Liver (tissue), 9 donors: ENCODE measurements around the gene COL5A1. TPM values are rescaled to one million over a fixed set of nuclear protein-coding genes. Genes with fewer than 3 reads are reported as not detected.
A peak's percentile ranks its signal among the peaks of the same experiment; 100 is the strongest.

Experiments used
- DNase-seq: peaks from one replicate; pipeline ENCODE4 v3.0.0-alpha.2; 2017; ENCODE audit warnings: low spot score
- H3K27ac ChIP-seq, 2 donors: one replicate each; pipeline ENCODE4 v1.7.0; 2013; ENCODE audit warnings: inconsistent platforms in 2 of 2, low read length in 2 of 2, control low read depth in 1 of 2, low read depth in 1 of 2, mild to moderate bottlenecking in 1 of 2
- H3K27me3 ChIP-seq, 4 donors: one replicate each; pipeline versions ENCODE4 v1.6.1 to v1.7.0; 2013; ENCODE audit warnings: low read length in 3 of 4, inconsistent platforms in 1 of 4, mild to moderate bottlenecking in 1 of 4, moderate library complexity in 1 of 4; ENCODE audit not compliant: control insufficient read depth in 4 of 4, insufficient read depth in 4 of 4
- H3K36me3 ChIP-seq, 4 donors: one replicate each; pipeline versions ENCODE4 v1.6.1 to v1.7.0; 2013; ENCODE audit warnings: low read length in 3 of 4, mild to moderate bottlenecking in 3 of 4, low read depth in 1 of 4, moderate library complexity in 1 of 4; ENCODE audit not compliant: control insufficient read depth in 4 of 4, insufficient read depth in 3 of 4
- H3K4me1 ChIP-seq, 4 donors: one replicate each; pipeline versions ENCODE4 v1.6.1 to v1.7.0; 2013; ENCODE audit warnings: low read length in 3 of 4, mild to moderate bottlenecking in 3 of 4, moderate library complexity in 1 of 4; ENCODE audit not compliant: control insufficient read depth in 4 of 4, insufficient read depth in 4 of 4
- H3K4me3 ChIP-seq, 3 donors: one replicate each; pipeline versions ENCODE4 v1.6.1 to v1.7.0; 2013; ENCODE audit warnings: low read length in 3 of 3, control low read depth in 1 of 3, low read depth in 1 of 3, mild to moderate bottlenecking in 1 of 3
- H3K9ac ChIP-seq, 2 donors: one replicate each; pipeline ENCODE4 v1.7.0; 2013; ENCODE audit warnings: low read length in 2 of 2, mild to moderate bottlenecking in 2 of 2, moderate library complexity in 2 of 2, control low read depth in 1 of 2, low read depth in 1 of 2
- H3K9me3 ChIP-seq, 4 donors: one replicate each; pipeline versions ENCODE4 v1.6.1 to v1.7.0; 2013; ENCODE audit warnings: low read length in 3 of 4; ENCODE audit not compliant: control insufficient read depth in 4 of 4
- EGR1 ChIP-seq, 2 donors: IDR thresholded peaks; 2 replicates each; pipeline ENCODE4 v1.6.1; 2016 to 2018; ENCODE audit warnings: antibody characterized with exemption in 2 of 2, low read depth in 2 of 2
- FOXA1 ChIP-seq: IDR thresholded peaks from 2 replicates; pipeline ENCODE4 v1.6.1; 2016; ENCODE audit warnings: antibody characterized with exemption
- GABPA ChIP-seq, 2 donors: IDR thresholded peaks in 1 of 2; conservative IDR thresholded peaks in 1 of 2; 2 replicates each; pipeline ENCODE4 v1.6.1; 2016; ENCODE audit warnings: antibody characterized with exemption in 2 of 2, mild to moderate bottlenecking in 1 of 2, moderate library complexity in 1 of 2
- HNF4G ChIP-seq: IDR thresholded peaks from 2 replicates; pipeline ENCODE4 v1.6.1; 2016; ENCODE audit warnings: antibody characterized with exemption
- JUND ChIP-seq, 2 donors: IDR thresholded peaks; 2 replicates each; pipeline ENCODE4 v1.6.1; 2016; ENCODE audit warnings: antibody characterized with exemption in 2 of 2
- NR2F2 ChIP-seq: IDR thresholded peaks from 2 replicates; pipeline ENCODE4 v1.6.1; 2016; ENCODE audit warnings: antibody characterized with exemption
- RXRA ChIP-seq, 2 donors: IDR thresholded peaks; 2 replicates each; pipeline ENCODE4 v1.6.1; 2017 to 2018; ENCODE audit warnings: antibody characterized with exemption in 2 of 2, mild to moderate bottlenecking in 1 of 2
- SP1 ChIP-seq: IDR thresholded peaks from 2 replicates; pipeline ENCODE4 v1.6.1; 2018; ENCODE audit warnings: antibody characterized with exemption, mild to moderate bottlenecking
- TAF1 ChIP-seq: conservative IDR thresholded peaks from 2 replicates; pipeline ENCODE4 v1.6.1; 2016; ENCODE audit warnings: antibody characterized with exemption, mild to moderate bottlenecking
- WGBS: extraction: QIAGEN DNeasy Blood & Tissue Kit; methylation state at CpG from one replicate; pipeline ENCODE4 v1.1.7; 2013; 5-methylcytosine and 5-hydroxymethylcytosine counted together
- polyA plus RNA-seq, 2 donors: library from polyadenylated mRNA; stranded (reverse) in 1 of 2; unstranded in 1 of 2; fragments of 200-250 nt in 1 of 2; fragments of >200 nt in 1 of 2; fragmentation: Nextera tagmentation in 1 of 2; extraction: Ambion mirVana in 1 of 2; gene quantifications; one replicate each; pipeline versions ENCODE4 v1.2.1 to v1.2.3, GENCODE V29; 2013 to 2015
- total RNA-seq, 2 donors: library from RNA; depleted of rRNA; stranded (reverse); fragments of >200 nt; gene quantifications; one replicate each; pipeline ENCODE4 v1.2.3, GENCODE V29; 2014
- TF ChIP-seq, protein P1 (sequence below): IDR thresholded peaks from 2 replicates; pipeline ENCODE4 v1.6.1; 2016; ENCODE audit warnings: antibody characterized with exemption
- TF ChIP-seq, protein P2 (sequence below): IDR thresholded peaks from 2 replicates; pipeline ENCODE4 v1.6.1; 2016; ENCODE audit warnings: antibody characterized with exemption, mild to moderate bottlenecking
- TF ChIP-seq, protein P3 (sequence below): fragments of 150-350 bp; IDR thresholded peaks from 2 replicates; pipeline ENCODE4 v1.5.1; 2017; ENCODE audit warnings: improper control_type of control experiment, low read depth, low read length; ENCODE audit not compliant: missing input control
- donor health status: healthy.
- donor health status: healthy.
- donor health status: healthy.
- donor health status: healthy.
- donor health status: healthy.

COL5A1 gene
- total and polyA plus RNA-seq, 4 donors: 0.67 to 15.6 (median 11.2) TPM

DNA sequence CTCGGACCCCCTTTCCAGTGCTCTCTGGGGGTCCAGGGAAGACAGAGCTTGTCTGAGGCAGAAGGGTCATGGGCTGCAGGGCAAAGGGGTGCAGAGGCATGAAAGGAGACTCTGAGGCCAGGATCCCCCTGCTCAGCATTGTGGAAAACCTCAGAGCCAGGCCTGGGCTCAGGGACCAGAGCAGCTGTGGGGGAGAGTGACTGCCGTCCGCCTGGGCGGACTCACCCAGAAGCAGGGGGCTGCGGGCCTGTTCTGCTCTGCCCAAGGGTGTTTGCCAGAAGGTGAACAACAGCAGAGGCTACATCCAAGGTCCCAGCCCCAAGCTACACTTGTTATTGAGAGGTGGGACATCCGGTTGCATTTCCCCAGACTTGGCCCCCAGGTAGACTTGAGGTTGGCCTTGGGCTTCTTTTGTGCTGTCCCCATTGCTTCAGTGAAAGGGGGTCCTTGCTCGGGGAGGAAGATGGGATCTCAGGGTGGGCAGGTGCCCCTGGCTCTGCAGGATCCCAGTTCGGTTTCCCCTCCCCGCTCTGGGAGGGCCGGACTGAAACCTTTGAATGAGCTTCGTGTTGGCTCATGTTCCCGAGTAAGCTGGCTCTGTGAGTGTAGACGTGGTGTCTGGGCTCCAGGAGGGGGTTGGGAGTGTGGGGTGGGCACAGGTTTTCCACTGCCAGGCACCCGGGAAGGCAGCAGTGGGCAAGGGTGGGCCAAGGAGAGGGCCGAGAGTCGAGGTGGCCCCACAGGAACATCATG lies 92.1 kb downstream of the COL5A1 start:
- no peak overlapping the region for H3K4me3 ChIP-seq
- no peak overlapping the region for H3K9ac ChIP-seq
- TF ChIP-seq GABPA (IDR thresholded peaks at IDR 0.05 in 1 of 2, conservative IDR thresholded peaks at IDR 0.05 in 1 of 2): no peak
- TF ChIP-seq RXRA (IDR thresholded peaks at IDR 0.05): no peak
- TF ChIP-seq, protein P1, sequence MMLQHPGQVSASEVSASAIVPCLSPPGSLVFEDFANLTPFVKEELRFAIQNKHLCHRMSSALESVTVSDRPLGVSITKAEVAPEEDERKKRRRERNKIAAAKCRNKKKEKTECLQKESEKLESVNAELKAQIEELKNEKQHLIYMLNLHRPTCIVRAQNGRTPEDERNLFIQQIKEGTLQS: no peak
- TF ChIP-seq FOXA1: no peak
- no peak for TF ChIP-seq NR2F2
- no peak for TF ChIP-seq EGR1 (IDR thresholded peaks at IDR 0.05; ENCODE audit: low read depth in 2 of 2)
- TF ChIP-seq HNF4G: no peak
- TF ChIP-seq, protein P2, sequence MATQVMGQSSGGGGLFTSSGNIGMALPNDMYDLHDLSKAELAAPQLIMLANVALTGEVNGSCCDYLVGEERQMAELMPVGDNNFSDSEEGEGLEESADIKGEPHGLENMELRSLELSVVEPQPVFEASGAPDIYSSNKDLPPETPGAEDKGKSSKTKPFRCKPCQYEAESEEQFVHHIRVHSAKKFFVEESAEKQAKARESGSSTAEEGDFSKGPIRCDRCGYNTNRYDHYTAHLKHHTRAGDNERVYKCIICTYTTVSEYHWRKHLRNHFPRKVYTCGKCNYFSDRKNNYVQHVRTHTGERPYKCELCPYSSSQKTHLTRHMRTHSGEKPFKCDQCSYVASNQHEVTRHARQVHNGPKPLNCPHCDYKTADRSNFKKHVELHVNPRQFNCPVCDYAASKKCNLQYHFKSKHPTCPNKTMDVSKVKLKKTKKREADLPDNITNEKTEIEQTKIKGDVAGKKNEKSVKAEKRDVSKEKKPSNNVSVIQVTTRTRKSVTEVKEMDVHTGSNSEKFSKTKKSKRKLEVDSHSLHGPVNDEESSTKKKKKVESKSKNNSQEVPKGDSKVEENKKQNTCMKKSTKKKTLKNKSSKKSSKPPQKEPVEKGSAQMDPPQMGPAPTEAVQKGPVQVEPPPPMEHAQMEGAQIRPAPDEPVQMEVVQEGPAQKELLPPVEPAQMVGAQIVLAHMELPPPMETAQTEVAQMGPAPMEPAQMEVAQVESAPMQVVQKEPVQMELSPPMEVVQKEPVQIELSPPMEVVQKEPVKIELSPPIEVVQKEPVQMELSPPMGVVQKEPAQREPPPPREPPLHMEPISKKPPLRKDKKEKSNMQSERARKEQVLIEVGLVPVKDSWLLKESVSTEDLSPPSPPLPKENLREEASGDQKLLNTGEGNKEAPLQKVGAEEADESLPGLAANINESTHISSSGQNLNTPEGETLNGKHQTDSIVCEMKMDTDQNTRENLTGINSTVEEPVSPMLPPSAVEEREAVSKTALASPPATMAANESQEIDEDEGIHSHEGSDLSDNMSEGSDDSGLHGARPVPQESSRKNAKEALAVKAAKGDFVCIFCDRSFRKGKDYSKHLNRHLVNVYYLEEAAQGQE: no peak
- TF ChIP-seq, protein P3, sequence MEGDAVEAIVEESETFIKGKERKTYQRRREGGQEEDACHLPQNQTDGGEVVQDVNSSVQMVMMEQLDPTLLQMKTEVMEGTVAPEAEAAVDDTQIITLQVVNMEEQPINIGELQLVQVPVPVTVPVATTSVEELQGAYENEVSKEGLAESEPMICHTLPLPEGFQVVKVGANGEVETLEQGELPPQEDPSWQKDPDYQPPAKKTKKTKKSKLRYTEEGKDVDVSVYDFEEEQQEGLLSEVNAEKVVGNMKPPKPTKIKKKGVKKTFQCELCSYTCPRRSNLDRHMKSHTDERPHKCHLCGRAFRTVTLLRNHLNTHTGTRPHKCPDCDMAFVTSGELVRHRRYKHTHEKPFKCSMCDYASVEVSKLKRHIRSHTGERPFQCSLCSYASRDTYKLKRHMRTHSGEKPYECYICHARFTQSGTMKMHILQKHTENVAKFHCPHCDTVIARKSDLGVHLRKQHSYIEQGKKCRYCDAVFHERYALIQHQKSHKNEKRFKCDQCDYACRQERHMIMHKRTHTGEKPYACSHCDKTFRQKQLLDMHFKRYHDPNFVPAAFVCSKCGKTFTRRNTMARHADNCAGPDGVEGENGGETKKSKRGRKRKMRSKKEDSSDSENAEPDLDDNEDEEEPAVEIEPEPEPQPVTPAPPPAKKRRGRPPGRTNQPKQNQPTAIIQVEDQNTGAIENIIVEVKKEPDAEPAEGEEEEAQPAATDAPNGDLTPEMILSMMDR: no peak
- TF ChIP-seq TAF1: no peak
- H3K9me3 ChIP-seq: no peaks in the 10 kb centered on the region
- 86% methylated on average over 16 of the region's 16 CpGs for WGBS
- H3K36me3 ChIP-seq: no peaks in the 10 kb centered on the region
- peak overlapping the region in 1 of 2 donors; percentile 7 for H3K27ac ChIP-seq
- DNase-seq: no peak
- H3K4me1 ChIP-seq: no peaks in the 10 kb centered on the region
- H3K27me3 ChIP-seq: peaks cover 0 to 2% (median 0%) of the 10 kb centered on the region in 4 donors

DNA sequence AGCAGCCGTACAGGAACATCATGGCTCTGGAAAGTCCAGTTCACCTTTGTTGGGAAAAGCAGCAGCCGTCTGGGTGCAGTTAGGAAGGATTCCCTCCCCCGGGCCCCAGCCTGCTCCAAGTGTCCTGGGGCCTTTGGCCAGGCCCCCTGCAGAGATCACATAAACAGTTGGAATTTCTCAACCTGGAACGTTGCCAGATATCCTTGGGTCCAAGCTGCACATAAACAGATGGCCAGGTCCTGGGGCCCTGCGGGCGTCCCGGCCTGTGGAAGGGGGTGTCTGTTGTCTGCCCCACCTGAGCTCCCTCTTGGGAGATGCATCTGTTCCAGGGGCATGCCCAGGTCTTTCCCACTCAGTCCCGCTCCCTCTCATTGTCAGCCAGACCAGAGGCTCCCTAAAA lies 92.7 kb downstream of the COL5A1 start:
- no peak for DNase-seq
- Histone ChIP-seq H3K4me3 (no peak overlapping the region), H3K27me3 (peaks cover 0 to 2% (median 0%) of the 10 kb centered on the region in 4 donors), H3K4me1 (no peaks in the 10 kb centered on the region), H3K27ac (no peak overlapping the region), H3K9ac (no peak overlapping the region), H3K9me3 (no peaks in the 10 kb centered on the region), H3K36me3 (no peaks in the 10 kb centered on the region)
- 38% methylated on average over 8 of the region's 8 CpGs for WGBS
- TF ChIP-seq SP1 (no peak), RXRA (IDR thresholded peaks at IDR 0.05) (no peak), FOXA1 (no peak), NR2F2 (peak; percentile 14), JUND (IDR thresholded peaks at IDR 0.05) (no peak), GABPA (IDR thresholded peaks at IDR 0.05 in 1 of 2, conservative IDR thresholded peaks at IDR 0.05 in 1 of 2) (no peak)
- TF ChIP-seq, protein P1: no peak
- TF ChIP-seq, protein P3: no peak
- TF ChIP-seq, protein P2: no peak
